B cell (primary cell): ENCODE data around the gene MED8.

Source experiments
- EZH2 ChIP-seq: IDR thresholded peaks from 2 replicates; pipeline ENCODE4 v1.6.1; 2012; ENCODE audit warnings: borderline replicate concordance, low read depth, mild to moderate bottlenecking, moderate library complexity, low read length; ENCODE audit not compliant: insufficient read depth, poor library complexity, severe bottlenecking
- TF ChIP-seq, protein P1 (sequence below): fragments of 200-600 bp; IDR thresholded peaks from one replicate; pipeline ENCODE4 v1.8.0; 2022; ENCODE audit warnings: antibody characterized with exemption, mild to moderate bottlenecking

DNA sequence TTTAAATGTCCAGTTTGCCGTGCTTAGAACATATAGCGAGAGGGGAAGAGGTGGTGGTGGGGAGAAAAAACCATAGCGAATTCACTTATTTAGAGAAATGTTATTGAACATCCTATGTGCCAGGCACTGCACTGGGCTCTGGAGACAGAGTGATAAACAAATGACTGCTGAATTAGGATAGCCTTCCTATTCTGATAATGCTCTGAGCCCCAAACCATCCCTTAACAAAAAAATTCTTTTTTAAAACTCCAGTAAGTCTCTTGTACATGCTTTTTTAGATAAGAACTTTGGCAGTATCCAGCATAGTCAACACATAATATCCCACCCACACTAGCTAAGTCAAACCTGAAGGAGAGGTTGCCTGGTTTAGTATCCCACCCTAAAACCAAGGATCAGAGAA, 8.6 kb upstream of the MED8 start:
- TF ChIP-seq, protein P1, sequence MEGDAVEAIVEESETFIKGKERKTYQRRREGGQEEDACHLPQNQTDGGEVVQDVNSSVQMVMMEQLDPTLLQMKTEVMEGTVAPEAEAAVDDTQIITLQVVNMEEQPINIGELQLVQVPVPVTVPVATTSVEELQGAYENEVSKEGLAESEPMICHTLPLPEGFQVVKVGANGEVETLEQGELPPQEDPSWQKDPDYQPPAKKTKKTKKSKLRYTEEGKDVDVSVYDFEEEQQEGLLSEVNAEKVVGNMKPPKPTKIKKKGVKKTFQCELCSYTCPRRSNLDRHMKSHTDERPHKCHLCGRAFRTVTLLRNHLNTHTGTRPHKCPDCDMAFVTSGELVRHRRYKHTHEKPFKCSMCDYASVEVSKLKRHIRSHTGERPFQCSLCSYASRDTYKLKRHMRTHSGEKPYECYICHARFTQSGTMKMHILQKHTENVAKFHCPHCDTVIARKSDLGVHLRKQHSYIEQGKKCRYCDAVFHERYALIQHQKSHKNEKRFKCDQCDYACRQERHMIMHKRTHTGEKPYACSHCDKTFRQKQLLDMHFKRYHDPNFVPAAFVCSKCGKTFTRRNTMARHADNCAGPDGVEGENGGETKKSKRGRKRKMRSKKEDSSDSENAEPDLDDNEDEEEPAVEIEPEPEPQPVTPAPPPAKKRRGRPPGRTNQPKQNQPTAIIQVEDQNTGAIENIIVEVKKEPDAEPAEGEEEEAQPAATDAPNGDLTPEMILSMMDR, result no peak
- no peak for TF ChIP-seq EZH2
